GM19463 (cell line): ENCODE results near the gene CREB5.

ENCODE experiments used
- ATAC-seq: cut with Tn5 transposase; IDR thresholded peaks from one replicate; pipeline ENCODE4 v1.9.1; 2021; ENCODE audit warnings: mild to moderate bottlenecking, moderate library complexity; ENCODE audit not compliant: unreplicated experiment

CREB5 gene

GRCh38 chr7:28630350-28630749, 218.0 kb downstream of the CREB5 start:
- no peak for ATAC-seq

GRCh38 chr7:28631995-28632394, 219.7 kb downstream of the CREB5 start:
- no peak for ATAC-seq

- no peak for ATAC-seq
These were observed 226.6 kb downstream of the CREB5 start for GRCh38 chr7:28638914-28639313.

GRCh38 chr7:28640001-28640400, 227.7 kb downstream of the CREB5 start:
- ATAC-seq, result no peak

GRCh38 chr7:28641752-28642545, 229.6 kb downstream of the CREB5 start:
- no peak for ATAC-seq

- ATAC-seq, result no peak
These were observed 230.9 kb downstream of the CREB5 start for GRCh38 chr7:28643188-28643569.

- no peak for ATAC-seq
These were observed 231.4 kb downstream of the CREB5 start for GRCh38 chr7:28643584-28644340.

GRCh38 chr7:28645866-28646265, 233.5 kb downstream of the CREB5 start:
- ATAC-seq, result no peak

- ATAC-seq, result no peak
These were observed 234.2 kb downstream of the CREB5 start for GRCh38 chr7:28646376-28647075.

GRCh38 chr7:28647076-28647421, 234.7 kb downstream of the CREB5 start:
- no peak for ATAC-seq

GRCh38 chr7:28649189-28649588, 236.9 kb downstream of the CREB5 start:
- no peak for ATAC-seq

GRCh38 chr7:28649811-28650210, 237.5 kb downstream of the CREB5 start:
- ATAC-seq, result no peak

- ATAC-seq, result no peak
These were observed 241.8 kb downstream of the CREB5 start for GRCh38 chr7:28654110-28654509.

GRCh38 chr7:28656529-28656928, 244.2 kb downstream of the CREB5 start:
- no peak for ATAC-seq

GRCh38 chr7:28658381-28658780, 246.1 kb downstream of the CREB5 start:
- ATAC-seq, result no peak

GRCh38 chr7:28660132-28660531, 247.8 kb downstream of the CREB5 start:
- ATAC-seq, result no peak

GRCh38 chr7:28661826-28662595, 249.7 kb downstream of the CREB5 start:
- ATAC-seq, result no peak

- no peak for ATAC-seq
These were observed 253.8 kb downstream of the CREB5 start for GRCh38 chr7:28666154-28666553.

- no peak for ATAC-seq
These were observed 255.8 kb downstream of the CREB5 start for GRCh38 chr7:28668085-28668484.

- ATAC-seq, result no peak
These were observed 257.0 kb downstream of the CREB5 start for GRCh38 chr7:28669330-28669729.

GRCh38 chr7:28671526-28671925, 259.2 kb downstream of the CREB5 start:
- ATAC-seq, result no peak
